Glutamatergic neuron (in vitro differentiated cells): Measurements from ENCODE around the gene CCM2. TPM values are rescaled to one million over a fixed set of nuclear protein-coding genes. Genes with fewer than 3 reads are reported as not detected.
A peak's percentile ranks its signal among the peaks of the same experiment; 100 is the strongest.
"Not testable (repeated sequence)": the region's sequence is repeated elsewhere in the genome, so short reads cannot be mapped to it uniquely, and the experiment has no call there.

ENCODE experiments used
- DNase-seq: peaks from one replicate; pipeline ENCODE4 v3.0.0; 2022
- H3K27ac Mint-ChIP-seq: one replicate; pipeline ENCODE4 v1.8.0; 2020; ENCODE audit warnings: mild to moderate bottlenecking, mixed read lengths, inconsistent platforms; ENCODE audit not compliant: unreplicated experiment
- H3K27me3 Mint-ChIP-seq: one replicate; pipeline ENCODE4 v1.8.0; 2020; ENCODE audit warnings: mild to moderate bottlenecking, moderate library complexity, mixed read lengths, inconsistent platforms; ENCODE audit not compliant: unreplicated experiment
- H3K36me3 Mint-ChIP-seq: one replicate; pipeline ENCODE4 v1.8.0; 2020; ENCODE audit warnings: mild to moderate bottlenecking, mixed read lengths, inconsistent platforms; ENCODE audit not compliant: unreplicated experiment
- H3K4me1 Mint-ChIP-seq: one replicate; pipeline ENCODE4 v1.8.0; 2020; ENCODE audit warnings: mild to moderate bottlenecking, low read depth, mixed read lengths, inconsistent platforms; ENCODE audit not compliant: unreplicated experiment
- H3K4me3 Mint-ChIP-seq: one replicate; pipeline ENCODE4 v1.8.0; 2020; ENCODE audit warnings: mild to moderate bottlenecking, mixed read lengths, inconsistent platforms; ENCODE audit not compliant: unreplicated experiment
- H3K9me3 Mint-ChIP-seq: one replicate; pipeline ENCODE4 v1.8.0; 2020; ENCODE audit warnings: mild to moderate bottlenecking, moderate library complexity, mixed read lengths, inconsistent platforms; ENCODE audit not compliant: unreplicated experiment
- total RNA-seq: library from RNA; stranded (reverse); fragmentation: NEBNext Ultra II Directional; extraction: Animal tissue kit (Norgen Biotek cat#: 25700); gene quantifications from one replicate; pipeline ENCODE4 v1.2.1, GENCODE V29; 2021; ENCODE audit not compliant: unreplicated experiment
- TF ChIP-seq, protein P1 (sequence below): fragments of 200-600 bp; sonication (generic); IDR thresholded peaks from one replicate; pipeline ENCODE4 v1.5.0; 2021; ENCODE audit not compliant: partially characterized antibody, unreplicated experiment

Gene CCM2
- total RNA-seq, 1 donor from 2014 or later, result 92.6 TPM

DNA sequence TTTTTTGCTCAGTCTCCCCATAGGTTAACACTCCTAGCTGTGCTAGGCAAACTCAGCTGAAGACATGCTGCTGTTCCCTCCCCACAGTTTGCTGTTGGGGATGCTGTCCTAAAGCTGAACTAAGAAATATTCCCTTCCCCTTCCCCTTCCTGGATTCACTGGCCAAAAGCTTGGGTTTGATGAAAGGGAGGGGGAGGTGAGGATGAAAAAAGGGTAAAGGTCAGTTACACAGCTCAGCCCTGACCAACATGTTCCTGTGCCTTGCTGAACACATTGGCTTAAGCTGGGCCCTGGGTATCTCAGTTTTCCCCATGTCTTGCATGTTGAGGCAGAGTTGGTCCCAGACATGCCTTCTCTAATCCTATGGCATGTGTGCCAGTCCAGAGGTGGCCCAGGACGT is 15.3 kb downstream of the CCM2 start:
- H3K36me3 Mint-ChIP-seq, result no peaks in the 10 kb centered on the region
- TF ChIP-seq, protein P1, sequence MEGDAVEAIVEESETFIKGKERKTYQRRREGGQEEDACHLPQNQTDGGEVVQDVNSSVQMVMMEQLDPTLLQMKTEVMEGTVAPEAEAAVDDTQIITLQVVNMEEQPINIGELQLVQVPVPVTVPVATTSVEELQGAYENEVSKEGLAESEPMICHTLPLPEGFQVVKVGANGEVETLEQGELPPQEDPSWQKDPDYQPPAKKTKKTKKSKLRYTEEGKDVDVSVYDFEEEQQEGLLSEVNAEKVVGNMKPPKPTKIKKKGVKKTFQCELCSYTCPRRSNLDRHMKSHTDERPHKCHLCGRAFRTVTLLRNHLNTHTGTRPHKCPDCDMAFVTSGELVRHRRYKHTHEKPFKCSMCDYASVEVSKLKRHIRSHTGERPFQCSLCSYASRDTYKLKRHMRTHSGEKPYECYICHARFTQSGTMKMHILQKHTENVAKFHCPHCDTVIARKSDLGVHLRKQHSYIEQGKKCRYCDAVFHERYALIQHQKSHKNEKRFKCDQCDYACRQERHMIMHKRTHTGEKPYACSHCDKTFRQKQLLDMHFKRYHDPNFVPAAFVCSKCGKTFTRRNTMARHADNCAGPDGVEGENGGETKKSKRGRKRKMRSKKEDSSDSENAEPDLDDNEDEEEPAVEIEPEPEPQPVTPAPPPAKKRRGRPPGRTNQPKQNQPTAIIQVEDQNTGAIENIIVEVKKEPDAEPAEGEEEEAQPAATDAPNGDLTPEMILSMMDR, result no peak
- no peak overlapping the region for H3K27ac Mint-ChIP-seq
- H3K4me3 Mint-ChIP-seq, result no peak overlapping the region
- no peak for DNase-seq
- peaks cover 6% of the 10 kb centered on the region for H3K4me1 Mint-ChIP-seq
- H3K9me3 Mint-ChIP-seq, result peaks cover 5% of the 10 kb centered on the region
- H3K27me3 Mint-ChIP-seq, result no peaks in the 10 kb centered on the region

DNA sequence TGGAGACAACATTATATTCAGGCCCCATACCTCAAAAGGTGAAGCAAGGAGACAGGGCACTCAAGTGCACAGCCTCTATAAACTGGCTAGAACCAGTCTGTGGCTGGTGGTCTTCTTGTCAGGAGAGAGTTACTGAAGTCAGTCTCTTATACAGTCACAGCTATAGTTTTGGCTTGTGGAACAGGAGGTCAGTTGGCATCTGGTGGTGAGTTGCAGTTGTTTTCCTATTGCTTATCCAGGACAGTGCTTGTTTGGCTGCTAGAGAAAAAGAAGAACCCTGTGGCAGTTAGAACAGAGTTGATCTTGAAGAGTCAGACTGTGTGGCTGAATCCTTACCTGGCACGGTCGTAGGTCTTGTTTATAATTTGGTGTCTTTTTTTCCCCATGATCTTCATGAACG is 17.3 kb downstream of the CCM2 start:
- H3K9me3 Mint-ChIP-seq, result peaks cover 7% of the 10 kb centered on the region
- H3K36me3 Mint-ChIP-seq, result no peaks in the 10 kb centered on the region
- H3K27me3 Mint-ChIP-seq, result no peaks in the 10 kb centered on the region
- H3K4me3 Mint-ChIP-seq, result no peak overlapping the region
- DNase-seq, result no peak
- TF ChIP-seq, protein P1, result no peak
- peaks cover 19% of the 10 kb centered on the region for H3K4me1 Mint-ChIP-seq
- no peak overlapping the region for H3K27ac Mint-ChIP-seq

DNA sequence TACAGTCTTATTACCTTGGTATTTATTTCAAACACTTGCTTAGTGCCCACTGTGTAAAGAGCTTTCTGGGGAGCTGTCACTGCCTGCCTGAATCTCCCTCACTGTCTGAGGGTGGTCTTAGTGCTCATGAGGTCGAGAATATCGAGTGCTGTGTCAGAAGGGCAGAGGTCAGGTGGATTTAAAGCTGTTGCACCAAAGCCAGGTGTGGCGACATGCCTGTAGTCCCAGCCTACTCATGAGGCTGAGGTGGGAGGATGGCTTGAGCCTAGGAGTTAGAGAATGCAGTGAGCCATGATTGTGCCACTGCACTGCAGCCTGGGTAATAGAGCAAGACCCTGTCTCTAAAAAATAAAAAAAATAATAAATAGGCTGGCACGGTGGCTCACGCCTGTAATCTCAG is 20.9 kb downstream of the CCM2 start:
- Mint-ChIP-seq H3K27me3 (no peaks in the 10 kb centered on the region), H3K27ac (peak overlapping the region; percentile 71)
- TF ChIP-seq, protein P1, result no peak

DNA sequence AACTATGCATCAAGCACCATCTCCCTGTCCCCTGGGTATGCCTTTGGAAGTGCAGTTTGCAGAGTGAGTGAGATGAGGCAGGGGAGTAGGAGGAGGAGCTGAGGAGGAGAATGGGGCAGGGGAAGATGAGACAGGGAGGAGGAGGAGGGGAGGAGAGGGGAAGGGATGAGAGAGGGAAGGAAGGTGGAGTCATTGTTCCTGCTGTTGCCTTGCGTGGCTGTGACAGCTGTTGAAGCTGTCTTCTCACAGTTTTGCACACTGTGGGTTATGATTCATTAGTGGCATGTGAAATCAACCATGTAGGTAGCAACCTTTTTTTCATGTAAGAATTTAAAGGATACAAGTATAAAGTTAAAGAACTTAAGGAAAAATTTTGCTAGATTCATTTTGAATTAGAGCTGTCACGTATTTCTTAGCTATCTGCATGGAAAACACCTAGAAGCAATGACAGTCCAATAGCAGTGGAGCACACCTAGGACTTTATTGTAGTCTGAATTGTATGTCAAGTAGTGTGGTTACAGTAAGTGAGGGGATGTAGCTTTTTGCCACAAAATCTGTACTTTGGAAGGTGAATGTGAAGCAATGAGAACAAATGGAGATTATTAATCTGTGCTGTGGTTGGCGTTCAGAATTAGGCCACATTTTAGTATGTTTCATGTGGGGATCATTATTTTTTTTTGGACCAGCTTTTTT is 21.7 kb downstream of the CCM2 start:
- TF ChIP-seq, protein P1, result no peak
- Mint-ChIP-seq H3K4me1 (peaks cover 19% of the 10 kb centered on the region), H3K36me3 (peaks cover 10% of the 10 kb centered on the region), H3K27ac (peak overlapping the region; percentile 93), H3K9me3 (peaks cover 7% of the 10 kb centered on the region), H3K27me3 (no peaks in the 10 kb centered on the region), H3K4me3 (no peak overlapping the region)
- DNase-seq, result peak; percentile 33

More for the DNA sequence above, 20.9 kb downstream of the CCM2 start:
- DNase-seq, result no peak
- peaks cover 7% of the 10 kb centered on the region for H3K9me3 Mint-ChIP-seq
- H3K36me3 Mint-ChIP-seq, result peaks cover 9% of the 10 kb centered on the region
- peaks cover 19% of the 10 kb centered on the region for H3K4me1 Mint-ChIP-seq
- no peak overlapping the region for H3K4me3 Mint-ChIP-seq

DNA sequence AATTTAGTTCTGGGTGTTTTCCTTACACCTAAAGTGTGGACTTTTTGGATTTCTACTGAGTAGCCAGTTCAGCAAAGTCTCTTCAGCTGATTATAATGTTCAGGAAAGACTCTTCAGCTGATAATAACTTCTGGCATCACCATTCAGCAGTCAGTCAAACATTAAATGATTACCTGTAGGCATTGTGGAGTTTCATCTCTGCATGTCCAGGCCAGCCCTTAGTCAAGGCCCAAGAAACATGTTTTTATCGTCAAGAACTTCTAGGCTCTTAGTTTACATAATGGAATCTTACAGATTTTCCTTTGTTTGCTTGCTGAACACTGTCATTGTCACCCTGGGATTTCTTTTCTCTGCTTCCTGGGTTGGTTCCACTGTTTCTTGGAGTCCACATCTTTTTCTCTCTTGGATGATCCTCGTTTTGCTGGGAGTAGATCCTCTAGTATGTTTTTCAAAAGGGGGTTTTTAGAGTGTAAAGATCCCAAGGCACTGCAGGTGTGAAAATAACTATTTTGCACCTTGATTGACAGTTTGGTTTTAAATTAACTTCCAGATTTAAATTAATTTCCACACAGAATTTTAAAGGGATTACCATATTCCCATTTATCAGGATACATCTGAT is 24.2 kb downstream of the CCM2 start:
- H3K9me3 Mint-ChIP-seq, result peaks cover 5% of the 10 kb centered on the region
- H3K36me3 Mint-ChIP-seq, result peaks cover 10% of the 10 kb centered on the region
- no peak for DNase-seq
- TF ChIP-seq, protein P1, result no peak
- no peak overlapping the region for H3K4me3 Mint-ChIP-seq
- H3K27ac Mint-ChIP-seq, result no peak overlapping the region
- no peaks in the 10 kb centered on the region for H3K27me3 Mint-ChIP-seq
- H3K4me1 Mint-ChIP-seq, result peaks cover 25% of the 10 kb centered on the region

DNA sequence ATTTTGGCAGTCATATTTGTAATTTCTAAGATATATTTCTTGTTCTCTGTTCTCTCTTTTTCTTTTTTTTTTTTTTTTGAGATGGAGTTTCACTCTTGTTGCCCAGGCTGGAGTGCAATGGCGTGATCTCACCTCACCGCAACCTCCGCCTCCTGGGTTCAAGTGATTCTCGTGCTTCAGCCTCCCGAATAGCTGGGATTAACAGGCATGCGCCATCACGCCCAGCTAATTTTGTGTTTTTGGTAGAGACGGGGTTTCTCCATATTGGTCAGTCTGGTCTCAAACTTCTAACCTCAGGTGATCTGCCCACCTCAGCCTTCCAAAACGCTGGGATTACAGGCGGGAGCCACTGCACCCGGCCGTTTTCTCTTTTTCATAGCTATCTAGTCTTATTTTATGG is 25.5 kb downstream of the CCM2 start:
- not testable (repeated sequence) for H3K9me3 Mint-ChIP-seq, DNase-seq

More for the DNA sequence above, 25.5 kb downstream of the CCM2 start:
- peak overlapping the region; percentile 48 for H3K27ac Mint-ChIP-seq
- H3K27me3 Mint-ChIP-seq, H3K4me3 Mint-ChIP-seq: not testable (repeated sequence)
- peaks cover 10% of the 10 kb centered on the region for H3K36me3 Mint-ChIP-seq
- peaks cover 17% of the 10 kb centered on the region for H3K4me1 Mint-ChIP-seq
